Esophagus (tissue), 2 donors: ENCODE measurements around the gene KLF11. TPM values are rescaled to one million over a fixed set of nuclear protein-coding genes. Genes with fewer than 3 reads are reported as not detected.

Experiments
- H3K27ac ChIP-seq, 2 donors: one replicate each; pipeline ENCODE4 v1.5.1; 2013; ENCODE audit warnings: low read depth in 2 of 2, mild to moderate bottlenecking in 2 of 2, inconsistent platforms in 1 of 2, low read length in 1 of 2, moderate library complexity in 1 of 2
- H3K27me3 ChIP-seq, 2 donors: one replicate each; pipeline ENCODE4 v1.6.1; 2013; ENCODE audit warnings: low read length in 2 of 2, control low read depth in 1 of 2, mild to moderate bottlenecking in 1 of 2; ENCODE audit not compliant: insufficient read depth in 2 of 2, control insufficient read depth in 1 of 2
- H3K36me3 ChIP-seq, 2 donors: one replicate each; pipeline ENCODE4 v1.6.1; 2013; ENCODE audit warnings: low read length in 1 of 2; ENCODE audit not compliant: control insufficient read depth in 2 of 2, insufficient read depth in 2 of 2
- H3K4me1 ChIP-seq, 2 donors: one replicate each; pipeline ENCODE4 v1.6.1; 2013; ENCODE audit warnings: low read length in 1 of 2; ENCODE audit not compliant: control insufficient read depth in 2 of 2, insufficient read depth in 2 of 2
- H3K4me3 ChIP-seq, 2 donors: one replicate each; pipeline ENCODE4 v1.5.1; 2013; ENCODE audit warnings: low read length in 2 of 2, mild to moderate bottlenecking in 2 of 2, low read depth in 1 of 2, moderate library complexity in 1 of 2
- H3K9me3 ChIP-seq, 2 donors: one replicate each; pipeline ENCODE4 v1.6.1; 2013; ENCODE audit warnings: mild to moderate bottlenecking in 2 of 2, low read depth in 1 of 2, low read length in 1 of 2, moderate library complexity in 1 of 2; ENCODE audit not compliant: control insufficient read depth in 2 of 2, insufficient read depth in 1 of 2
- WGBS, 2 donors: extraction: QIAGEN DNeasy Blood & Tissue Kit; methylation state at CpG; one replicate each; pipeline ENCODE4 v1.1.7; 2013; 5-methylcytosine and 5-hydroxymethylcytosine counted together
- polyA plus RNA-seq, 2 donors: library from polyadenylated mRNA; stranded (reverse); fragments of 200-250 nt; gene quantifications; one replicate each; pipeline ENCODE4 v1.2.3, GENCODE V29; 2013
- donor health status: healthy with polysubstance abuse.
- donor health status: Bipolar disorder and iron deficiency.

Gene KLF11
- polyA plus RNA-seq, 2 donors: 1.7 to 4.3 TPM

DNA sequence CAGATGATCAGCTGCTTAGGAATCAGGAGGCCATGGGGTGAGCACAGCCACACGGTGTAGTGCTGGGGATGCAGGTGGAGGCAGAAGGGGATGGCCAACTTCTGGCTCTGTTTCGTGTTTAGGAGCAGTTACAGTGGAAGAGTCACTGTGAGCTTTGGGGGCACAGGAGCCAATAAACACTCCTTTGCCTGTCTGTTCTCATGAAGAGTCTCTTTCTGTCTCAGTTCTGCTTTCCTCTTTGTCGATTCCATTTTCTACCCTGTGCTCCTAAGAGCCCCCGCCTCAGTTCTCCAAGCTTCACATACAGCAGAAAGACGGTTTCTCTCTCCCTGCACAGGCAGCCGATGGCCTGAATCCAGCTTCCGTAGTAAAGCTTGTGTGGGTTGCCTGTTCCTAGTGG lies 58.1 kb downstream of the KLF11 start:
- Histone ChIP-seq H3K27me3 (no peaks in the 10 kb centered on the region), H3K4me3 (no peak overlapping the region), H3K27ac (no peak overlapping the region), H3K9me3 (peaks cover 0 to 2% of the 10 kb centered on the region in 2 donors), H3K36me3 (no peaks in the 10 kb centered on the region), H3K4me1 (no peaks in the 10 kb centered on the region)
- WGBS, 2 donors: 70 to 74% methylated on average over 7 of the region's 7 CpGs

DNA sequence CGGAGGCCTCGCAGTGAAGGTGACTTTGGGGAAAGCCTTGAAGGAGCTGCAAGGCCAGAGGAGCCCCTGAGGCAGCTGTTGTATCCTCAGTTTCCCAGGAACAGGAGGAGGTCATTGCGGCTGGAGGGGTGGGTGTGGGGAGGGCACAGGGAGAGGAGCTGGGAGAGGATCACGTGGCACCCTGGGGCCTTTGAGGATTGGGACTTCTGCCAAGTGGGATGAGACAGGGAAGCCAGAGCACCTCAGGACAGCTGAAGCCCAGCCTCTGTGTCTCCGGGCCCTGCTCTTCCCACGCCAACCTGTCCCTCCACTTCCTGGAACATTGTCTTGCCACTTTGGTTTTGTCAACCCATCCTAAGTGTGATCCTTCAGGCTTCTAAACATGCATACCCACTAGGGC lies 59.8 kb downstream of the KLF11 start:
- Histone ChIP-seq H3K4me3 (no peak overlapping the region), H3K36me3 (no peaks in the 10 kb centered on the region), H3K27ac (no peak overlapping the region), H3K9me3 (peaks cover 0 to 2% of the 10 kb centered on the region in 2 donors), H3K4me1 (no peaks in the 10 kb centered on the region), H3K27me3 (no peaks in the 10 kb centered on the region)
- WGBS, 2 donors: 85 to 88% methylated on average over 6 of the region's 6 CpGs

Other genes starting within 250 kb of the KLF11 start
- 1 to 10 TPM; 5.7 to 7.9 TPM for gene TAF1B, start 200.1 kb upstream of the KLF11 start, polyA plus RNA-seq
- 10 to 100 TPM; 61.8 to 94.7 TPM for gene GRHL1, start 91.9 kb upstream of the KLF11 start, polyA plus RNA-seq
- under 1 TPM; 0.29 to 0.94 TPM for gene CYS1, start 36.9 kb downstream of the KLF11 start, polyA plus RNA-seq
- gene RRM2, start 79.2 kb downstream of the KLF11 start, polyA plus RNA-seq: 10 to 100 TPM; 14.8 to 43.2 TPM